DOHH2 (cell line): Measurements from ENCODE around the gene LARP6.

ENCODE experiments used
- CTCF ChIP-seq: fragments of 200-600 bp; sonication (generic); IDR thresholded peaks from one replicate; pipeline ENCODE4 v1.5.1; 2014; ENCODE audit warnings: antibody characterized with exemption, mild to moderate bottlenecking, low read depth, low read length; ENCODE audit not compliant: poor library complexity, severe bottlenecking
- EZH2phosphoT487 ChIP-seq: fragments of 200-600 bp; sonication (generic); IDR thresholded peaks from 2 replicates; pipeline ENCODE4 v1.6.1; 2017; ENCODE audit warnings: borderline replicate concordance, mild to moderate bottlenecking, antibody characterized with exemption, low read length, moderate library complexity, mixed read lengths

DNA sequence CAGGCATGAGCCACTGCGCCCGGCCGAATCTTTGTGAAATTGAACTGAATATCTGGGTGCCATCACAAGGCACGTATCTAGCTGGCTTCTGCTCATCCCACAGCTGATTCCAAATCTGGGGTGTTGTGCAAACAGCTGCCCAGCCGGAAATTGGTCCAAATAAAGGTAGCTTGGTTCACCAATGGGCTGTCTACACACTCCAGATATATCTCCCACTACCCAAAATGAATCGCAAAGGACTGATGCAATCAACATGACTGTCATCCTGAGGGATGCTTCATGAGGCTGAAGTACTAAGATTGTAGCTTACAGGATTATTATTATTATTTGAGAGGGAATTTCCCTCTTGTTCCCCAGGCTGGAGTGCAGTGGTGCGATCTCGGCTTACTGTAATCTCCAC, 28.1 kb downstream of the LARP6 start:
- TF ChIP-seq CTCF (no peak), EZH2phosphoT487 (no peak)
